Aorta (tissue), 5 donors: Measurements from ENCODE around the gene DEF6. TPM values are rescaled to one million over a fixed set of nuclear protein-coding genes. Genes with fewer than 3 reads are reported as not detected.
A peak's percentile ranks its signal among the peaks of the same experiment; 100 is the strongest.

Experiments
- ATAC-seq: fragments of 200-7000 bp; cut with Tn5 transposase; one replicate; pipeline ENCODE4 v1.9.1; 2022; ENCODE audit warnings: moderate library complexity; ENCODE audit not compliant: low FRiP score
- DNase-seq, 2 donors: peaks; one replicate each; pipeline ENCODE4 v3.0.0-alpha.2; 2020
- H3K27ac ChIP-seq, 2 donors: one replicate each; pipeline ENCODE4 v1.5.1; 2013; ENCODE audit warnings: low read length in 2 of 2, mild to moderate bottlenecking in 2 of 2, moderate library complexity in 2 of 2, control low read depth in 1 of 2, inconsistent platforms in 1 of 2, low read depth in 1 of 2
- H3K27me3 ChIP-seq, 2 donors: one replicate each; pipeline ENCODE4 v1.6.1; 2013; ENCODE audit warnings: control low read depth in 1 of 2, low read length in 1 of 2, mild to moderate bottlenecking in 1 of 2, moderate library complexity in 1 of 2; ENCODE audit not compliant: insufficient read depth in 2 of 2, control insufficient read depth in 1 of 2
- H3K36me3 ChIP-seq, 2 donors: one replicate each; pipeline ENCODE4 v1.6.1; 2013; ENCODE audit warnings: control low read depth in 1 of 2, low read length in 1 of 2, mild to moderate bottlenecking in 1 of 2; ENCODE audit not compliant: insufficient read depth in 2 of 2, control insufficient read depth in 1 of 2
- H3K4me1 ChIP-seq, 2 donors: one replicate each; pipeline ENCODE4 v1.6.1; 2013; ENCODE audit warnings: low read length in 2 of 2, control low read depth in 1 of 2, mild to moderate bottlenecking in 1 of 2, moderate library complexity in 1 of 2; ENCODE audit not compliant: insufficient read depth in 2 of 2, control insufficient read depth in 1 of 2
- H3K4me3 ChIP-seq, 2 donors: one replicate each; pipeline ENCODE4 v1.5.1; 2013; ENCODE audit warnings: low read length in 2 of 2, control low read depth in 1 of 2, mild to moderate bottlenecking in 1 of 2
- H3K9me3 ChIP-seq: one replicate; pipeline ENCODE4 v1.6.1; 2013; ENCODE audit warnings: mild to moderate bottlenecking, low read length; ENCODE audit not compliant: control insufficient read depth
- WGBS, 2 donors: extraction: QIAGEN DNeasy Blood & Tissue Kit; methylation state at CpG; one replicate each; pipeline ENCODE4 v1.1.7; 2013; 5-methylcytosine and 5-hydroxymethylcytosine counted together
- intact Hi-C, 2 donors: fragments of 100-400 bp; cut with DNase I; formaldehyde crosslinking; loops; one replicate each; pipeline versions ENCODE4 v1.14.2 to v1.15.0; 2022
- polyA plus RNA-seq, 2 donors: library from polyadenylated mRNA; stranded (reverse); fragments of 200-250 nt; gene quantifications; one replicate each; pipeline ENCODE4 v1.2.3, GENCODE V29; 2013
- total RNA-seq, 2 donors: library from RNA; stranded (reverse); fragmentation: NEBNext Ultra II Directional; extraction: Animal tissue kit (Norgen Biotek cat#: 25700); gene quantifications; one replicate each; pipeline ENCODE4 v1.2.1, GENCODE V29; 2021
- donor health status: healthy with polysubstance abuse.
- donor health status: Bipolar disorder and iron deficiency.
- donor health status: DM: no; HTN: no; CAD: no.
- donor health status: DM: no; HTN: no; CAD: no.
- donor health status: DM: yes; HTN: yes; CAD: no.

DEF6 gene
- total and polyA plus RNA-seq, 4 donors: 1.5 to 13.0 (median 6.4) TPM

DNA sequence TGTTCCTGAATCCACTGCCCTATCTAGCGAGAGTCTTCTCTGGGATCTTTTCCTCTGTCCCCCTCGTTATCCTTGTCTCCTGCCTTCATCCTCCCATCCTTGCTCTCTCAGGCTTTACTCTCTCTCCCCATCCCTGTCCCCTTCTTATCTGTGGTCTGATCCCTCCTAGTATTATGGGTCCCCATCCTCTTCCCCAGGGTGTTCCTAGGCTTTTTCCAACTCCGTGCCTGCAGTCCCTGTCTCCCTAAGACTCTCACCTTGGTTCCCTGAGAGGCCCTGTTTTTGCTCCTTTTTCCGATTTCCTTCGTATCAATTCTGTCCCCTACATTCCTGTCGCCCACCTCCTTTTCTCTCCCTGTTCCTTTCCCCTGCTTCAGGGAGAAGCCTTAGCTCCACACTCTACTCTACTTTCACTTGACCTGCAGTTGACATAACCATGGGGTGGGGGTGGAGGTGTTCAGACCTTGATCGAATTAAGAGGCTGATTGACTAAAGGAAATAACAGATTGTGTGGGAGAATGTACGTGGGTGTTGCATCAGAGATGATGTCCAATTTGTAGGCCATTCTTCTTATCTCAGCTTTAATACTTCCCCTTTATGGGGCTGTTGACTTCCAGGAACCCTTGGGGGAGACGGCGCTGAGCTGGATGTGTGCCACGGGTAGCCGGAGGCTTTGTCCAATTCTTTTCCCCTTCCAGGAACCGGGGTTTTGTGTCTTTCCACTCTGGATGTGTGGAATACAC, 45.6 kb downstream of the DEF6 start:
- Histone ChIP-seq H3K27me3 (no peaks in the 10 kb centered on the region), H3K27ac (peak overlapping the region in 1 of 2 donors; percentile 46), H3K36me3 (peaks cover 0 to 8% of the 10 kb centered on the region in 2 donors), H3K9me3 (no peaks in the 10 kb centered on the region), H3K4me3 (peak overlapping the region; percentile 76 to 85), H3K4me1 (peaks cover 4% of the 10 kb centered on the region in 2 donors)
- intact Hi-C loops: loop anchor here (2.0 kb wide), 3 partner anchors 34 to 108 kb away; no protein-coding TSS in a partner anchor
- peak; percentile 76 to 84 for DNase-seq
- 4 to 5% methylated on average over 13 of the region's 13 CpGs for WGBS, 2 donors
- peak; percentile 8 for ATAC-seq

GRCh38 chr6:35343835-35344550, 46.4 kb downstream of the DEF6 start:
- Histone ChIP-seq H3K4me3 (peak overlapping the region; percentile 76 to 85), H3K36me3 (peaks cover 0 to 12% of the 10 kb centered on the region in 2 donors), H3K9me3 (no peaks in the 10 kb centered on the region), H3K27me3 (no peaks in the 10 kb centered on the region), H3K27ac (no peak overlapping the region), H3K4me1 (peaks cover 4% of the 10 kb centered on the region in 2 donors)
- no peak for DNase-seq
- 29 to 37% methylated on average over 6 of the region's 6 CpGs for WGBS, 2 donors
- ATAC-seq: no peak
- intact Hi-C loops: loop anchor here (2.0 kb wide), 3 partner anchors 33 to 107 kb away; no protein-coding TSS in a partner anchor

DNA sequence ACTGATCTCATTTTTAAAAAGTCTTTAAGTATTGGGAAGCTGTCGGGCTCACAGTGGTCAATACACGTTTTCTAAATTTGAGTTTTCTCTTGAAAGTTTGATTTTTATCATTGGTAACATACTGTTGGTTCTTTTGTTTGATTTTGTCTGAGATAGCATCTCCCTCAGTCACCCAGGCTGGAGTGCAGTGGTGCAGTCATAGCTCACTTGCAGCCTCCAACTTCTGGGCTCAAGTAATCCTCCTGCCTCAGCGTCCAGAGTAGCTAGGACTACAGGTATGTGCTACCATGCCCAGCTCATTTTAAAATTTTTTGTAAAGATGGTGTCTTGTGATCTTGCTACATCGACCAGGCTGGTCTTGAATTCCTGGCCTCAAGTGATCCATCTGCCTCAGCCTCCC, 53.8 kb downstream of the DEF6 start:
- H3K9me3 ChIP-seq: no peaks in the 10 kb centered on the region
- H3K4me3 ChIP-seq: no peak overlapping the region
- DNase-seq (no peak), ATAC-seq (no peak)
- intact Hi-C loops: no loop called here
- peaks cover 2 to 12% of the 10 kb centered on the region in 2 donors for H3K36me3 ChIP-seq
- H3K4me1 ChIP-seq: no peaks in the 10 kb centered on the region
- no peaks in the 10 kb centered on the region for H3K27me3 ChIP-seq
- no peak overlapping the region for H3K27ac ChIP-seq
- WGBS, 2 donors: 96% methylated on average over 4 of the region's 4 CpGs

GRCh38 chr6:35352735-35353134, 55.1 kb downstream of the DEF6 start:
- ATAC-seq (no peak), DNase-seq (no peak)
- H3K27me3 ChIP-seq: no peaks in the 10 kb centered on the region
- H3K36me3 ChIP-seq: peaks cover 2 to 7% of the 10 kb centered on the region in 2 donors
- no peak overlapping the region for H3K4me3 ChIP-seq
- no peaks in the 10 kb centered on the region for H3K4me1 ChIP-seq
- intact Hi-C loops: no loop called here
- H3K9me3 ChIP-seq: no peaks in the 10 kb centered on the region
- WGBS, 2 donors: 96 to 97% methylated on average over 2 of the region's 2 CpGs
- no peak overlapping the region for H3K27ac ChIP-seq

- no peak overlapping the region for H3K27ac ChIP-seq
- H3K36me3 ChIP-seq: peaks cover 0 to 2% of the 10 kb centered on the region in 2 donors
- no peaks in the 10 kb centered on the region for H3K9me3 ChIP-seq
- 94% methylated on average over 13 of the region's 13 CpGs for WGBS, 2 donors
- H3K4me1 ChIP-seq: peaks cover 0 to 3% of the 10 kb centered on the region in 2 donors
- H3K4me3 ChIP-seq: no peak overlapping the region
- DNase-seq: peak in 1 of 2 donors; percentile 45
- H3K27me3 ChIP-seq: no peaks in the 10 kb centered on the region
- intact Hi-C loops: no loop called here
- no peak for ATAC-seq
Measured at GRCh38 chr6:35354361-35355135, 56.9 kb downstream of the DEF6 start.

DNA sequence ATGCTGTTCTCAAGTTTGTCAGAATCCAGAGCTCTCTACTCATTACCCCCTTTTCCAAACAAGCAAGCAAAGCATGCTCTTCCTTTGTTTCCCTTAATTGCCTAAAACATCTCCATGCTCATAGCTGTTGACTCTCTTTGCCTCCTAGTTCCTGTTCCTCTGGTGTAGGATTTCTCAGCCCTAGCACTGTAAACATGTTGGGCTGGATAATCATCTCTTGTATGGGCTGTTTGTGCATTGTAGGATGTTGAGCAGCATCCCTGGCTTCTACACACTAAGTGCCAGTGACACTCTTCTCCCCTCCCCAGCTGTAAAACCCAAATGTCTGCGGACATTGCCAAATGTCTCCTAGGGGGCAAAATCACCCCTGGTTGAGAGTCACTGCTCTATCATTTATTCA, 58.8 kb downstream of the DEF6 start:
- DNase-seq (peak in 1 of 2 donors; percentile 6), ATAC-seq (no peak)
- Histone ChIP-seq H3K9me3 (no peaks in the 10 kb centered on the region), H3K4me1 (peaks cover 0 to 8% of the 10 kb centered on the region in 2 donors), H3K4me3 (no peak overlapping the region), H3K36me3 (peaks cover 0 to 2% of the 10 kb centered on the region in 2 donors), H3K27me3 (no peaks in the 10 kb centered on the region), H3K27ac (no peak overlapping the region)
- 97 to 100% methylated on average over 1 of the region's 1 CpG for WGBS, 2 donors
- intact Hi-C loops: no loop called here

DNA sequence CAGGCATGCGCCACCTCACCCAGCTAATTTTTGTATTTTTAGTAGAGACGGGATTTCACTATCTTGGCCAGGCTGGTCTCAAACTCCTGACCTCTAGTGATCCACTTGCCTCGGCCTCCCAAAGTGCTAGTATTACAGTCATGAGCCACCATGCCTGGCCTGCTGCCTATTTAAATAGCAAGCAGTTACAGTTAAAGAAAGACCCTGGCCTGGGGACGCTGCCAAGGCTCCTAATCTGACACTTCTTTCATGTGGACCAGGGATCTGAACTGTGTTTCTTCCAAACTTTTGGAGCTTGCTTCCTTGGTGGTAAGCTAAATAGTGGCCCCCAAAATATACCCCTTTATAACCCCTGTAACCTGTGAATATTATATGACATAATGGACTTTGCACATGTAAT, 60.1 kb downstream of the DEF6 start:
- ATAC-seq: no peak
- H3K27me3 ChIP-seq: no peaks in the 10 kb centered on the region
- intact Hi-C loops: no loop called here
- H3K27ac ChIP-seq: no peak overlapping the region
- DNase-seq: peak in 1 of 2 donors; percentile 67
- no peak overlapping the region for H3K4me3 ChIP-seq
- peaks cover 0 to 8% of the 10 kb centered on the region in 2 donors for H3K4me1 ChIP-seq
- 28 to 38% methylated on average over 4 of the region's 4 CpGs for WGBS, 2 donors
- H3K9me3 ChIP-seq: no peaks in the 10 kb centered on the region
- no peaks in the 10 kb centered on the region for H3K36me3 ChIP-seq

DNA sequence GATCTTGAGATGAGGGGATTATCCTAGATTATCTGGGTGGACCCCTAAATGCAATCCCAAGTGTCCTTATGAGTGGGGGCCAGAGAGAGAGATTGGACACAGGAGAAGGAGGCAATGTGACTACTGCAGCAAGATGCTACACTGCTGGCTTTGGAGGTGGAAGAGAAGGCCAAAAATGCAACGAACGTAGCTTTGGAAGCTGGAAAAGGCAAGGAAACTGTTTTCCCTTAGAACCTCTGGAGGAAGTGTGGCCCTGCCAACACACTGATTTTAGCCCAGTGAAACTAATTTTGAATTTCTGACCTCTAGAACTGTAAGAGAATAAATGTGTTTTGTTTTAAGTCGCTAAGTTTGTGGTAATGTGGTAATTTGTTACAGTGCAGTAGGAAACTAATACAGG, 60.5 kb downstream of the DEF6 start:
- ATAC-seq (no peak), DNase-seq (peak in 1 of 2 donors; percentile 1)
- WGBS, 2 donors: 1 to 11% methylated on average over 3 of the region's 3 CpGs
- Histone ChIP-seq H3K4me3 (no peak overlapping the region), H3K4me1 (peaks cover 0 to 8% of the 10 kb centered on the region in 2 donors), H3K9me3 (no peaks in the 10 kb centered on the region), H3K27me3 (no peaks in the 10 kb centered on the region), H3K36me3 (no peaks in the 10 kb centered on the region), H3K27ac (peak overlapping the region in 1 of 2 donors; percentile 29)
- intact Hi-C loops: no loop called here
